H1 (cell line): Measurements from ENCODE around the gene ABCB11. TPM values are rescaled to one million over a fixed set of nuclear protein-coding genes. Genes with fewer than 3 reads are reported as not detected.

ENCODE experiments used
- CTCF ChIA-PET: fragments of 300-600 bp; sonication (Branson Sonifier 250); formaldehyde crosslinking; loops from one replicate; lab custom pipeline; 2021; ENCODE audit not compliant: partially characterized antibody; lab: Charles Lee
- POLR2A ChIA-PET: fragments of 300-600 bp; sonication (Branson Sonifier 250); formaldehyde crosslinking; loops from one replicate; lab custom pipeline; 2021; ENCODE audit warnings: inconsistent platforms; ENCODE audit not compliant: partially characterized antibody; lab: Charles Lee
- DNase-seq, 2 experiments: peaks; one replicate each; pipeline versions ENCODE4 v3.0.0 to v3.0.0-alpha.2; 2010 to 2022; ENCODE audit warnings: low spot score in 2 of 2, low read depth in 1 of 2, mixed read lengths in 1 of 2
- FAIRE-seq: peaks from 2 replicates; lab custom pipeline; 2011; peaks lifted over from hg19 to GRCh38; lab: Jason Lieb, UNC
- H2AFZ ChIP-seq: 2 replicates; pipeline ENCODE4 v1.8.1; 2012; ENCODE audit warnings: low read length, inconsistent platforms
- H2AK5ac ChIP-seq: 2 replicates; pipeline ENCODE4 v1.6.1; 2013; ENCODE audit warnings: low read depth, low read length
- H2BK120ac ChIP-seq: replicated peaks from 2 replicates; pipeline ENCODE3; 2013; ENCODE audit warnings: low read depth, low read length, inconsistent platforms
- H2BK12ac ChIP-seq: 2 replicates; pipeline ENCODE4 v1.6.1; 2013; ENCODE audit warnings: low read depth, low read length
- H2BK15ac ChIP-seq: 2 replicates; pipeline ENCODE4 v1.6.1; 2013; ENCODE audit warnings: low read length
- H2BK20ac ChIP-seq: 2 replicates; pipeline ENCODE4 v1.6.1; 2013; ENCODE audit warnings: low read length
- H2BK5ac ChIP-seq: 2 replicates; pipeline ENCODE4 v1.6.1; 2013; ENCODE audit warnings: low read depth, low read length
- H3K14ac ChIP-seq: 2 replicates; pipeline ENCODE4 v1.6.1; 2013; ENCODE audit warnings: inconsistent platforms; ENCODE audit not compliant: insufficient read length
- H3K18ac ChIP-seq: 2 replicates; pipeline ENCODE4 v1.6.1; 2013; ENCODE audit warnings: low read length; ENCODE audit errors: extremely low read depth
- H3K23ac ChIP-seq: 2 replicates; pipeline ENCODE4 v1.6.1; 2013; ENCODE audit warnings: inconsistent platforms; ENCODE audit not compliant: insufficient read length
- H3K23me2 ChIP-seq: 2 replicates; pipeline ENCODE4 v1.6.1; 2013; ENCODE audit warnings: low read depth, low read length
- H3K27ac ChIP-seq: 2 replicates; pipeline ENCODE4 v1.6.1; 2011; ENCODE audit warnings: low read depth, low read length, inconsistent platforms
- H3K27me3 ChIP-seq, 4 experiments: replicated peaks in 1 of 4; 1 replicate in 1 of 4; 2 replicates in 3 of 4; pipeline versions ENCODE4 v1.6.1 to v1.8.1; 2011 to 2013; ENCODE audit warnings: low read length in 3 of 4, mild to moderate bottlenecking in 3 of 4, inconsistent platforms in 2 of 4, mixed read lengths in 2 of 4, moderate library complexity in 1 of 4; ENCODE audit not compliant: control insufficient read depth in 3 of 4, insufficient read depth in 3 of 4; ENCODE audit errors: extremely low read depth in 1 of 4
- H3K36me3 ChIP-seq, 4 experiments: 2 replicates each; pipeline versions ENCODE4 v1.6.1 to v1.8.1; 2011 to 2013; ENCODE audit warnings: mild to moderate bottlenecking in 4 of 4, low read length in 3 of 4, moderate library complexity in 2 of 4, control low read depth in 1 of 4, inconsistent platforms in 1 of 4; ENCODE audit not compliant: insufficient read depth in 4 of 4, control insufficient read depth in 2 of 4
- H3K4ac ChIP-seq: replicated peaks from 2 replicates; pipeline ENCODE3; 2013; ENCODE audit warnings: low read length, low read depth, mixed read lengths, inconsistent platforms; ENCODE audit not compliant: insufficient read length
- H3K4me1 ChIP-seq, 4 experiments: replicated peaks in 1 of 4; 1 replicate in 1 of 4; 2 replicates in 3 of 4; pipeline versions ENCODE4 v1.6.1 to v1.8.1; 2011 to 2013; ENCODE audit warnings: low read length in 3 of 4, inconsistent platforms in 2 of 4, mixed read lengths in 1 of 4; ENCODE audit not compliant: insufficient read depth in 4 of 4, control insufficient read depth in 3 of 4
- H3K4me2 ChIP-seq, 2 experiments: 2 replicates each; pipeline versions ENCODE4 v1.6.1 to v1.8.1; 2011 to 2013; ENCODE audit warnings: low read depth in 2 of 2, low read length in 2 of 2, control low read depth in 1 of 2, inconsistent platforms in 1 of 2, mild to moderate bottlenecking in 1 of 2; ENCODE audit not compliant: insufficient read depth in 1 of 2
- H3K4me3 ChIP-seq, 4 experiments: fragments of 200-600, 300-600 bp in 1 of 4; sonication (generic), shearing (Covaris generic), sonication (Bioruptor Twin) in 1 of 4; 2 replicates each; pipeline versions ENCODE4 v1.5.1 to v1.8.1; 2011 to 2016; ENCODE audit warnings: low read length in 4 of 4, low read depth in 3 of 4, control low read depth in 2 of 4, inconsistent platforms in 2 of 4, mild to moderate bottlenecking in 2 of 4, mixed read lengths in 1 of 4, moderate library complexity in 1 of 4; ENCODE audit not compliant: insufficient read depth in 2 of 4; ENCODE audit errors: extremely low read depth in 1 of 4
- H3K56ac ChIP-seq: replicated peaks from 2 replicates; pipeline ENCODE3; 2013; ENCODE audit warnings: low read depth, mild to moderate bottlenecking, mixed read lengths, low read length, inconsistent platforms; ENCODE audit not compliant: insufficient read length
- H3K79me1 ChIP-seq: 2 replicates; pipeline ENCODE4 v1.6.1; 2013; ENCODE audit warnings: low read depth, low read length, control low read depth
- H3K79me2 ChIP-seq, 2 experiments: 2 replicates each; pipeline versions ENCODE4 v1.6.1 to v1.8.1; 2012 to 2013; ENCODE audit warnings: low read length in 2 of 2, mild to moderate bottlenecking in 2 of 2, inconsistent platforms in 1 of 2; ENCODE audit not compliant: insufficient read depth in 2 of 2, control insufficient read depth in 1 of 2
- H3K9ac ChIP-seq, 4 experiments: replicated peaks in 1 of 4; 1 replicate in 1 of 4; 2 replicates in 3 of 4; pipeline versions ENCODE4 v1.6.1 to v1.8.1; 2011 to 2013; ENCODE audit warnings: low read depth in 3 of 4, low read length in 3 of 4, control low read depth in 2 of 4, mild to moderate bottlenecking in 2 of 4, moderate library complexity in 2 of 4, inconsistent platforms in 1 of 4; ENCODE audit errors: extremely low read depth in 1 of 4
- H3K9me3 ChIP-seq, 2 experiments: 2 replicates each; pipeline versions ENCODE4 v1.6.1 to v1.8.1; 2012 to 2013; ENCODE audit warnings: mild to moderate bottlenecking in 2 of 2, moderate library complexity in 2 of 2, control low read depth in 1 of 2, inconsistent platforms in 1 of 2, low read depth in 1 of 2, low read length in 1 of 2, mixed read lengths in 1 of 2; ENCODE audit not compliant: insufficient read depth in 2 of 2
- H4K20me1 ChIP-seq, 2 experiments: replicated peaks in 1 of 2; 2 replicates each; pipeline versions ENCODE3 to v1.8.1; 2011 to 2013; ENCODE audit warnings: inconsistent platforms in 2 of 2, low read length in 2 of 2, mild to moderate bottlenecking in 1 of 2; ENCODE audit not compliant: insufficient read depth in 2 of 2, control insufficient read depth in 1 of 2
- H4K5ac ChIP-seq: 2 replicates; pipeline ENCODE4 v1.6.1; 2013; ENCODE audit warnings: low read length, low read depth, mixed read lengths, inconsistent platforms; ENCODE audit not compliant: insufficient read length
- H4K8ac ChIP-seq: 2 replicates; pipeline ENCODE4 v1.8.0; 2013; ENCODE audit warnings: mild to moderate bottlenecking, moderate library complexity, low read length, inconsistent platforms; ENCODE audit not compliant: insufficient read depth; ENCODE audit errors: extremely low read depth
- H4K91ac ChIP-seq: replicated peaks from 2 replicates; pipeline ENCODE3; 2013; ENCODE audit warnings: low read length, mixed read lengths, inconsistent platforms; ENCODE audit not compliant: insufficient read length
- FOSL1 ChIP-seq: IDR thresholded peaks from 2 replicates; pipeline ENCODE4 v1.6.1; 2011; ENCODE audit warnings: mild to moderate bottlenecking, low read depth, low read length, moderate library complexity; ENCODE audit not compliant: insufficient read depth
- GABPA ChIP-seq: IDR thresholded peaks from 2 replicates; pipeline ENCODE4 v1.6.1; 2011; ENCODE audit warnings: mild to moderate bottlenecking, low read length, moderate library complexity, borderline replicate concordance; ENCODE audit not compliant: insufficient read depth
- NANOG ChIP-seq: IDR thresholded peaks from 2 replicates; pipeline ENCODE4 v1.6.1; 2011; ENCODE audit warnings: low read length, low read depth, mild to moderate bottlenecking, inconsistent platforms; ENCODE audit not compliant: insufficient read depth, poor library complexity, severe bottlenecking
- SIN3A ChIP-seq, 2 experiments: IDR thresholded peaks in 1 of 2; conservative IDR thresholded peaks in 1 of 2; 2 replicates each; pipeline ENCODE4 v1.6.1; 2011 to 2012; ENCODE audit warnings: low read length in 2 of 2, improper control_type of control experiment in 1 of 2, low read depth in 1 of 2, mild to moderate bottlenecking in 1 of 2
- YY1 ChIP-seq: IDR thresholded peaks from 2 replicates; pipeline ENCODE4 v1.6.1; 2011; ENCODE audit warnings: low read depth, mild to moderate bottlenecking, low read length
- WGBS, 2 experiments: shearing (Covaris generic) in 1 of 2; methylation state at CpG; one replicate each; pipeline versions ENCODE4 v1.1.6 to v1.1.7; 2013 to 2015; ENCODE audit warnings: low lambda C conversion rate in 2 of 2, mixed read lengths in 2 of 2, inconsistent platforms in 1 of 2, low coverage in 1 of 2, missing lambda C conversion rate in 1 of 2; ENCODE audit not compliant: insufficient replicate concordance in 2 of 2, insufficient coverage in 1 of 2, insufficient read length in 1 of 2; ENCODE audit errors: extremely low coverage in 1 of 2, missing lambda C conversion rate in 1 of 2; 5-methylcytosine and 5-hydroxymethylcytosine counted together
- polyA plus RNA-seq, 7 experiments: library from polyadenylated mRNA; depleted of rRNA in 3 of 7; stranded (reverse) in 5 of 7; unstranded in 2 of 7; fragments of >200 nt in 5 of 7; fragments of 200-250 nt in 2 of 7; gene quantifications; 1 replicate in 5 of 7; 2 replicates in 1 of 7; 4 replicates in 1 of 7; pipeline versions ENCODE4 v1.2.1 to v1.2.3, GENCODE V29; 2011 to 2013; ENCODE audit warnings: missing spikeins in 2 of 7, mixed read lengths in 2 of 7
- total RNA-seq: library from RNA; stranded (reverse); fragmentation: NEBNext Ultra II Directional; extraction: Animal tissue kit (Norgen Biotek cat#: 25700); gene quantifications from 2 replicates; pipeline ENCODE4 v1.2.1, GENCODE V29; 2021

The ABCB11 gene
- total and polyA plus RNA-seq, 2 of the 8 experiments (the other 6 are each of a cell fraction or from before 2014, with no cell fraction given), result not detected

DNA sequence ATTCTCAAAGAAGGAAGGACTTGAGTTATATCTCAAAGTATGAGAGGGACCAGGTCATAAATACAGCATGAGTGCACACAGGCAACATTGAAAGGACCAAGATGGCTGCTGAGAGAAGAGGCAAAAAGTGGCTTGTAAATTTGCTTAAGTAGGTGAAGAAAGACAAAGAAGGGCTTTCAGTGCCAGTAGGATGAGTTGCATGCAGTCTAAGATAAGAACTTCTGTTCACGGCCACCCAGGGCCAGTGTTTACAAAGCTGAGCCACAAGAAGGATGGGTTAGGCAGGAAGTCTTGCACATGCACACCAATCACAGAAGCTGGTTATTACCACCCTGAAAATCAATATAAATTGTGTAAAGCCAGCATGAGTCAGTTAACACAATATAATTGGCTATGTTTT lies 3.1 kb upstream of the ABCB11 start:
- no peak overlapping the region for H3K9ac ChIP-seq
- no peaks in the 10 kb centered on the region; a peak in 1 of 8 replicates for H3K36me3 ChIP-seq
- no peaks in the 10 kb centered on the region for H3K9me3 ChIP-seq
- no peaks in the 10 kb centered on the region; the same call in 1 of the 2 replicates for H3K23me2 ChIP-seq
- POLR2A ChIA-PET, result no interaction called here
- no peak overlapping the region for H3K27ac ChIP-seq
- H3K27me3 ChIP-seq, result no peaks in the 10 kb centered on the region
- no peak overlapping the region for H4K5ac ChIP-seq
- TF ChIP-seq SIN3A (conservative IDR thresholded peaks at IDR 0.05 in 1 of 2, IDR thresholded peaks at IDR 0.05 in 1 of 2; ENCODE audit: low read depth in 1 of 2, low read length in 2 of 2), result no peak
- TF ChIP-seq FOSL1, result no peak
- no peak for TF ChIP-seq GABPA
- TF ChIP-seq NANOG, result no peak
- TF ChIP-seq YY1, result 0 out of 2 replicates have a peak, but pooled peaks have one; percentile 36
- TF ChIP-seq, all 59 proteins: peak for 1
- FAIRE-seq, result no peak
- Histone ChIP-seq H3K4me1 (peaks cover 0 to 2% (median 0%) of the 10 kb centered on the region in 4 experiments; a peak in 1 of 7 replicates), H4K8ac (no peak overlapping the region), H3K14ac (no peak overlapping the region), H3K18ac (no peak overlapping the region), H2BK12ac (no peak overlapping the region), H4K91ac (no peak overlapping the region), H3K4me2 (no peak overlapping the region), H3K23ac (no peak overlapping the region), H3K79me2 (no peaks in the 10 kb centered on the region), H2BK15ac (no peak overlapping the region), H3K4me3 (no peak overlapping the region), H2BK5ac (no peak overlapping the region), H2AFZ (no peak overlapping the region), H2AK5ac (no peak overlapping the region), H3K56ac (no peak overlapping the region), H3K79me1 (no peaks in the 10 kb centered on the region), H4K20me1 (no peaks in the 10 kb centered on the region), H2BK120ac (no peak overlapping the region), H2BK20ac (no peak overlapping the region), H3K4ac (no peak overlapping the region)
- 89% methylated on average over 1 of the region's 1 CpG; no CpG with 5 or more reads in 1 of the 2 experiments for WGBS, 2 experiments
- CTCF ChIA-PET, result interaction anchor here (1.1 kb wide), 1 partner anchor 8 kb away, joined by 3 read pairs; no protein-coding TSS in a partner anchor
- DNase-seq, result no peak
